Activated CD4-positive, alpha-beta memory T cell treated with anti-CD3 and anti-CD28 coated beads for 36 hours (primary cell): ENCODE data around the gene AGBL3. TPM values are rescaled to one million over a fixed set of nuclear protein-coding genes. Genes with fewer than 3 reads are reported as not detected.
A peak's percentile ranks its signal among the peaks of the same experiment; 100 is the strongest.

ENCODE experiments used
- CTCF ChIA-PET: fragments of 350-600 bp; sonication (Branson Sonifier 250); formaldehyde crosslinking; loops from one replicate; lab custom pipeline; 2021; ENCODE audit warnings: antibody characterized with exemption, inconsistent platforms; lab: Charles Lee
- POLR2A ChIA-PET: fragments of 350-600 bp; sonication (Branson Sonifier 250); formaldehyde crosslinking; loops from one replicate; lab custom pipeline; 2021; ENCODE audit warnings: antibody characterized with exemption; lab: Charles Lee
- DNase-seq: peaks from one replicate; pipeline ENCODE4 v3.0.0-alpha.2; 2020
- H3K27ac Mint-ChIP-seq: one replicate; pipeline ENCODE4 v1.8.0; 2021; ENCODE audit warnings: mixed read lengths
- H3K27me3 Mint-ChIP-seq: one replicate; pipeline ENCODE4 v1.8.0; 2021; ENCODE audit warnings: mixed read lengths
- H3K36me3 Mint-ChIP-seq: one replicate; pipeline ENCODE4 v1.8.0; 2021; ENCODE audit warnings: mixed read lengths
- H3K4me1 Mint-ChIP-seq: one replicate; pipeline ENCODE4 v1.8.0; 2021; ENCODE audit warnings: low read depth, mixed read lengths
- H3K4me3 Mint-ChIP-seq: one replicate; pipeline ENCODE4 v1.8.0; 2021; ENCODE audit warnings: mild to moderate bottlenecking, mixed read lengths
- H3K9me3 Mint-ChIP-seq: one replicate; pipeline ENCODE4 v1.8.0; 2021; ENCODE audit warnings: mixed read lengths
- intact Hi-C: fragments of 100-400 bp; cut with micrococcal nuclease; formaldehyde crosslinking; loops from one replicate; pipeline ENCODE4 v1.15.1; 2023
- total RNA-seq, 2 experiments: library from RNA; stranded (reverse); gene quantifications; one replicate each; pipeline ENCODE4 v1.2.3, GENCODE V29; 2021

The AGBL3 gene
- total RNA-seq, 2 experiments from 2014 or later: 3.3 to 3.4 TPM

DNA sequence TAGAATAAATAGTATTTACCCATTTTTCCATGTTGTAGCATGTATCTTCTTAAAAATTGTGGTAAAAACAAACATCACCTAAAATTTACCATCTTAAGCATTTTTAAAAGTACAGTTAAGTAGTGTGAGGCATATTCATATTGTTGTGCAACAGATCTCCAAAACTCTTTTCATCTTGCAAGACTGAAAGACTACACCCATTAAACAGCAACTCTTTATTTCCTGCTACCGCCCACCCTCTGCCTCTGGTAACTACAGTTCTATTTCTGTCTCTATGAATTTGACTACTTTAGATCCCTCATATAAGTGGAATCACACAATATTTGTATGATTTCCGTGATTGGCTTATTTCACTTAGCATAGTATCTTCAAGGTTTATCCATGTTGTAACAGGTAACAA, 40.0 kb upstream of the AGBL3 start:
- Mint-ChIP-seq H3K27ac (no peak overlapping the region), H3K9me3 (no peaks in the 10 kb centered on the region), H3K27me3 (no peaks in the 10 kb centered on the region), H3K4me1 (peaks cover 6% of the 10 kb centered on the region), H3K36me3 (no peaks in the 10 kb centered on the region), H3K4me3 (no peak overlapping the region)
- ChIA-PET POLR2A (no interaction called here), CTCF (interaction anchor here (1.2 to 1.6 kb wide), 2 partner anchors 256 to 339 kb away, joined by 3 read pairs; no protein-coding TSS in a partner anchor)
- intact Hi-C loops: no loop called here
- peak; percentile 27 for DNase-seq

DNA sequence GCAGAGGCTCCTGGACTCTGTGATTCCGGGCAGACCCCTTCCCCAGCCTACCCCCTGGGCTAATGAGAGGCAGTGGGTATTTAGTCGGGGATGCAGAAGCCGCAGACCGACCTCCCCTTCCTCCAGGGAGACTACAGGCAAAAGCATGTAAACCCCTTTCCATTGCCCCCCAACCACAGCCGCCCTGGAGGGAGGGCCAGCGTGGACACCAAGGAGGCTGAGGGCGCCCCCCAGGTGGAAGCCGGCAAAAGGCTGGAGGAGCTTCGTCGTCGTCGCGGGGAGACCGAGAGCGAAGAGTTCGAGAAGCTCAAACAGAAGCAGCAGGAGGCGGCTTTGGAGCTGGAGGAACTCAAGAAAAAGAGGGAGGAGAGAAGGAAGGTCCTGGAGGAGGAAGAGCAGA, 39.0 kb upstream of the AGBL3 start:
- intact Hi-C loops: no loop called here
- H3K27me3 Mint-ChIP-seq: no peaks in the 10 kb centered on the region
- no peaks in the 10 kb centered on the region for H3K9me3 Mint-ChIP-seq
- H3K4me3 Mint-ChIP-seq: no peak overlapping the region
- peaks cover 6% of the 10 kb centered on the region for H3K4me1 Mint-ChIP-seq
- DNase-seq: no peak
- POLR2A ChIA-PET: no interaction called here
- H3K27ac Mint-ChIP-seq: no peak overlapping the region
- CTCF ChIA-PET: no interaction called here
- no peaks in the 10 kb centered on the region for H3K36me3 Mint-ChIP-seq

DNA sequence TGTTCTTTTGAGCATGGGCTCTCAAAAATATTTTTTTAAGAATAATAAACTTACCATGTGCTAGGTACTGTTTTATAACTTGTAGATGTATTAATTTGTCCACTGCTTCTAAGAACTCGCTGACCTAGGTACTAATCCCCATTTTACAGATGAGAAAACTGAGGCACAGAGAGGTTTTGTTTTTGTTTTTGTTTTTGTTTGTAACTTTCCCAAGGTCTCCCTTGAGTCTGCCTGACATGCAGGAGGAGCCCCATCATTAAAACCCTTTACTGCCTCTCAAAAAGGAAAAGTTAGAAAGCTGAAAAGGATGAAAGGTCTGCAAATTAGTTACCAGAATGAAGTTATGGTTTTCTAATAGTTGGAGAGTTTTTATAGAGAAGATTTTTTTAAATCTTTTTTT, 38.5 kb upstream of the AGBL3 start:
- CTCF ChIA-PET: no interaction called here
- Mint-ChIP-seq H3K27ac (no peak overlapping the region), H3K27me3 (no peaks in the 10 kb centered on the region), H3K4me3 (no peak overlapping the region), H3K36me3 (no peaks in the 10 kb centered on the region), H3K4me1 (peaks cover 6% of the 10 kb centered on the region), H3K9me3 (no peaks in the 10 kb centered on the region)
- intact Hi-C loops: no loop called here
- DNase-seq: no peak
- POLR2A ChIA-PET: no interaction called here

DNA sequence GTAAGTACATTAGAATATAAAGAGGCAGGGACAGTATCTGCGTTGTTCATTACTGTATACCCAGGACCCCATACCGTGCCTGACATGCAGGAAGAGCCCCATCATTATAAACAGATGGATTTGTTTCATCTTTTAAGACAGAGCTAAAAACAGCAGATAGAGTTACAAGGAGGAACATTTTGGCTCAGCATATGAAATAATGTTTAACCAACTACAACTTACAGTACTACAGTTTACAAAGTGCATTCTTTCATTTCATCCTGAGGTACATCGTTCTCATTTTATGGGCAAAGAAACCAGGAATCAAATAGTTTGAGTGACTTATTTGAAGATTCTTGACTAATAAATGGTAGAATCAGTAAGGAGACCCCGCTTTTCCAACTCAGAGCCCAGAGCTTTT, 38.1 kb upstream of the AGBL3 start:
- ChIA-PET CTCF (no interaction called here), POLR2A (no interaction called here)
- no peak for DNase-seq
- Mint-ChIP-seq H3K36me3 (no peaks in the 10 kb centered on the region), H3K9me3 (no peaks in the 10 kb centered on the region), H3K27ac (no peak overlapping the region), H3K27me3 (no peaks in the 10 kb centered on the region), H3K4me3 (no peak overlapping the region), H3K4me1 (peaks cover 6% of the 10 kb centered on the region)
- intact Hi-C loops: no loop called here

DNA sequence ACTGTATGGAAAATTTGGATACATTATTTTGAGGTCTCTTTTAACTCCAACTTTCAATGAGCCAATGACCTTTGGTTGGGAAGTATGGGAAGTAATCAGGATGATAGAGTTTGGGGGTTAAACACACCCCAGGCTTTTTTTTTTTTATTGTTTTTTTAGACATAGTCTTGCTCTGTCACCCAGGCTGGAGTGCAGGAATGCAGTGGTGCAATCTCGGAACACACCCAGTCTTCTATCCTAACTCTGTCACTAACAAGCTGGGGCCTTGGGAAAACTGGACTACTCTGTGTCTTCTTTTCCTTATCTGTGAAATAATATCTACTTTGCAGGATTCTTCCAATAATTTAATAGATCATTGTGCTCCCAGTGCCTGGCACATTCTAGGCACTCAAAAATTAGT, 37.6 kb upstream of the AGBL3 start:
- H3K9me3 Mint-ChIP-seq: no peaks in the 10 kb centered on the region
- no peaks in the 10 kb centered on the region for H3K27me3 Mint-ChIP-seq
- H3K27ac Mint-ChIP-seq: no peak overlapping the region
- peaks cover 6% of the 10 kb centered on the region for H3K4me1 Mint-ChIP-seq
- intact Hi-C loops: no loop called here
- DNase-seq: no peak
- no peak overlapping the region for H3K4me3 Mint-ChIP-seq
- ChIA-PET CTCF (no interaction called here), POLR2A (no interaction called here)
- H3K36me3 Mint-ChIP-seq: no peaks in the 10 kb centered on the region

DNA sequence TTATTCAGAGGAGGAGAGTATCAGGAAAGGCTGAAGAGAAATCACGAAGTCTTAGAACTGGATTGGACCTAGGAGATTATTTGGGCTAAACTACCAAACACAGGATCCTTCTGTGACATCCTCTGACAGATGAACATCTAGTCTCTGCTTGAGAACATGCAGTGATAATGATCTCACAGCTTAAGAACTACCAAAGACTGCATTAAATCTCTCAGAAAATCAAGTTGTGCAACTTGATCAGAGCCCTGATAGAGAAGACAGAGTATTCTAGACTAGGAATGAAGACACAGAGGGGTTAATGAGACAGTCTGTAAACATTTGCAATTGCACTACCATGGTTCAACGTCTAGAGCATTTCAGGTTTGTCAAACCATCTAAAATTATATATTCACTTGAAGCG, 37.1 kb upstream of the AGBL3 start:
- Mint-ChIP-seq H3K36me3 (no peaks in the 10 kb centered on the region), H3K4me1 (peaks cover 6% of the 10 kb centered on the region), H3K27ac (no peak overlapping the region), H3K27me3 (no peaks in the 10 kb centered on the region), H3K9me3 (no peaks in the 10 kb centered on the region), H3K4me3 (no peak overlapping the region)
- intact Hi-C loops: no loop called here
- ChIA-PET POLR2A (no interaction called here), CTCF (no interaction called here)
- DNase-seq: no peak

DNA sequence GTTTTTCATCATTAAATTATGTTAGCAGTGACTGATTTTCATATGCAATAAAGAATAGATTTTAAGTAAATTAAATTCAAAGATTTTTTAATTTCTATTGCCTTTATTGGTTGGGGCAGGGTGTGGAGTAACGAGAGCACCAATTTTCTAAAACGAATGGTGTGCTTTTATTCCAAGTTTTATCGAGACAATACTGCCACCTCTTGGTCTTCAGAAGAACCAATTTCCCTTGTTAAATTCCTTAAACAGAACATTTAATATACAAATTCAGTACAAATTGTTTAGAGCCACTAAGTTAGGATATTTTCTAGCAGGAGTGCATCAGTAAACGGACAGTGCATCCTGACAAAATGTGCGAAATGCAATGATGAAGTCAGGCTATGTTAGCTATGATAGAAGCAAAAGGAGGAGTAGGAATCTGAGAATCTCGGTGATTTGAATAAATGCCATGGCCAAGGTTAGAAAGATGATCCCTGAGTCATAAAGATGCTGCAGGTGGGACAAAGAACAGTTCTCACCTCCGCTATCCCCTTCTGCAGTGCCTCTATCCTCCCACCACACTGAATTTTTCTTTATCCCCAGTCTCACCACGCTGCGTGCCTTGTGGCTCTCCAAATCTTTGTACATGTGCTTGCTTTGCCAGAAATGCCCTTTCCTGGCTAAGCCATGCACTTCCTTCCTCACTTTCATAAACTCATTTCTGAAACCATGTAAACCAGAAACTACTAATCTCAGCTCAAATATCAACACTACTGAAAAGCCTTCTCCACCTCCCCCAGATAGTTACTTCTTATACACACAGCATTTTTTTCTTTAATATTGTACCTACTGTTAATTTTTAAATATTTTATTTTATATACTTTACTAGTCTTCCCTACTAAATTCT, 31.9 kb upstream of the AGBL3 start:
- ChIA-PET POLR2A (no interaction called here), CTCF (interaction anchor here (1.0 to 5.0 kb wide), 7 partner anchors 230 to 495 kb away, joined by 3 to 47 read pairs (median 4); partner anchors contain the start of gene AKR1B1)
- Mint-ChIP-seq H3K36me3 (no peaks in the 10 kb centered on the region), H3K9me3 (no peaks in the 10 kb centered on the region), H3K27ac (no peak overlapping the region), H3K27me3 (no peaks in the 10 kb centered on the region), H3K4me3 (no peak overlapping the region), H3K4me1 (no peaks in the 10 kb centered on the region)
- intact Hi-C loops: loop anchor here (1.0 to 2.0 kb wide), 4 partner anchors 32 to 321 kb away; partner anchors contain the start of gene AGBL3
- no peak for DNase-seq

DNA sequence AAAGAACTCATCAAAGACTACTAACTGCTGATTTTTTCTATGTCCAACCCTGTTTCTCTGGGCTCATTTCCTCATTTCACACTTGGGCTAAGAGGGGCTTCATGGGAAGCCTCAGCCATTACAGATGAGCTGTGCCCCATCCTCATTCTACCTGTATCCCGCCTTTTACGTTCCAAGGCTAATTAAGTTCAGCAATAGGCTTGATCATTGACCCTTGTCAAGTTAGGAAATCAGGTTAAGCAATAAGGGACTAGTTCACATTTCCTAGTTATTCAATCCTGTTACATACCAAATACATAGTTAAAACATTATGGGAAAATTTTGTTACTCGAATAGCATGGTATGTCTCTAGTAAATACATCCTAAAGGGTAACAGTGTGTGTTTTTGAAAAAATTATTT, 29.3 kb upstream of the AGBL3 start:
- Mint-ChIP-seq H3K27me3 (no peaks in the 10 kb centered on the region), H3K36me3 (no peaks in the 10 kb centered on the region), H3K4me3 (no peak overlapping the region), H3K27ac (no peak overlapping the region), H3K4me1 (no peaks in the 10 kb centered on the region), H3K9me3 (no peaks in the 10 kb centered on the region)
- POLR2A ChIA-PET: no interaction called here
- CTCF ChIA-PET: interaction anchor here (0.6 to 1.3 kb wide), 5 partner anchors 29 to 347 kb away, joined by 3 to 5 read pairs (median 3); partner anchors contain the start of gene AGBL3
- DNase-seq: no peak
- intact Hi-C loops: no loop called here

DNA sequence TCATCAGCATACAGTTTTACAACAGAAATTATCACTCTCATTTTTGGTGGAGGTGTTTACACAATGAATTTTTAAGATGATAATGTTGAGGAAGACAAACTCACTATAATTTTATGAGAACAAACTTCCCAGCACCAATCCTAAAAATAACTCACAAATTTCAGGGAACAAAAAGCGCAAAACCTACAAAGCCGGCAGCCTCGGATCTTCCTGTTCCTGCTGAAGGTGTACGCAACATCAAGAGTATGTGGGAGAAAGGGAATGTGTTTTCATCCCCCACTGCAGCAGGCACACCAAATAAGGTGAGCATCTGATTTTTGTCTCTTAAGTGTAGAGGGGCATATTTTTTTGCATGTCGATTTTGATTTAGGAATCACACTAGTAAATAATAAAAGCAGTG, 26.5 kb upstream of the AGBL3 start:
- Mint-ChIP-seq H3K27ac (no peak overlapping the region), H3K27me3 (peaks cover 4% of the 10 kb centered on the region), H3K9me3 (no peaks in the 10 kb centered on the region), H3K36me3 (no peaks in the 10 kb centered on the region), H3K4me1 (no peaks in the 10 kb centered on the region), H3K4me3 (no peak overlapping the region)
- intact Hi-C loops: no loop called here
- CTCF ChIA-PET: interaction anchor here (1.3 to 1.5 kb wide), 2 partner anchors 26 to 327 kb away, joined by 5 to 7 read pairs; partner anchors contain the start of gene AGBL3
- no peak for DNase-seq
- POLR2A ChIA-PET: no interaction called here

DNA sequence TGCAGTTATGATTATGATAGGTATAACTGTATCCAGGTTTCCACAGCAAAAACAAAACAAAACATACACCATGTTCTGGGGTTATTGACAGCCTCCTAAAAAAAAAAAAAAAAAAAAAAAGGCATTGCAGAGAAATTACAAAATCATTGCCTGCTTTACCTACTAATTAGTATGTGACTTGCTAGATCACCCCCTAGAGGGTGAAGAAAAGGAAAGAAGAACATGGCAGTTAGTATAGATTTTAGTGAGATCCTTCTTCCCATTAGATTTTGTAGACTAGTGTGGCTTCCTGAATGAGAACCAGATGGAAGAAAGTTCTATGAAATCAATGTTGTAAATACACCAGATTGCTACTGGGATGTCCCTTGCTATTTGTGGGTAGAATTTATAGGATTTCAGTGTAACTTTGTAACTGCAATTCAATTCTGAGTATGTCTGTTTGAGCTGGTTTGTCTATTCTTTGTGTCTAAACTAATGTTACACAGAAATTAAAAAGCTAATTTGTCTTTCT, 24.0 kb upstream of the AGBL3 start:
- CTCF ChIA-PET: interaction anchor here (1.0 to 1.2 kb wide), 2 partner anchors 172 to 272 kb away, joined by 3 read pairs; no protein-coding TSS in a partner anchor
- intact Hi-C loops: no loop called here
- H3K4me3 Mint-ChIP-seq: no peak overlapping the region
- POLR2A ChIA-PET: no interaction called here
- no peaks in the 10 kb centered on the region for H3K4me1 Mint-ChIP-seq
- peaks cover 5% of the 10 kb centered on the region for H3K27me3 Mint-ChIP-seq
- no peaks in the 10 kb centered on the region for H3K9me3 Mint-ChIP-seq
- H3K36me3 Mint-ChIP-seq: no peaks in the 10 kb centered on the region
- DNase-seq: no peak
- H3K27ac Mint-ChIP-seq: no peak overlapping the region

DNA sequence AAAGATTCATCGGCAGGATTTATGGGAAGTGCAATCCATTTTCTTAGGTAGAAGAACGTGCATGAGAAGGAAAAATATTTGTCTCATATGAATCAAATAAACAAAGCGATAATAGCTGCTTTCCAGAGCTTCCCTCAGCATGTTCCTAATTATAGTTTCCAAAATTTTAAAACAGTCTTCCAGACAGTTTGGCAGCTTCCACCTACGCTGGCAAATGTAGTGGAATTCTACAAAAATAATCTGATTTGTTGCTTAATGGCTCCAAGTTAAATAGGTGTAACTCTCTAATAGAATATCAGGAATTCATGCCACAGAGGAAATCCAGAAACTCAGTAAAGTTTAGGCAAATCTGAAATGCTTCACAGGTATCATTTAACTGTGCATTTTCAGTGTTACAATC, 23.3 kb upstream of the AGBL3 start:
- Mint-ChIP-seq H3K4me3 (no peak overlapping the region), H3K27me3 (peaks cover 5% of the 10 kb centered on the region), H3K27ac (no peak overlapping the region), H3K36me3 (no peaks in the 10 kb centered on the region), H3K4me1 (no peaks in the 10 kb centered on the region), H3K9me3 (no peaks in the 10 kb centered on the region)
- ChIA-PET POLR2A (no interaction called here), CTCF (interaction anchor here (1.0 to 1.2 kb wide), 2 partner anchors 173 to 273 kb away, joined by 3 read pairs; no protein-coding TSS in a partner anchor)
- intact Hi-C loops: no loop called here
- DNase-seq: no peak

DNA sequence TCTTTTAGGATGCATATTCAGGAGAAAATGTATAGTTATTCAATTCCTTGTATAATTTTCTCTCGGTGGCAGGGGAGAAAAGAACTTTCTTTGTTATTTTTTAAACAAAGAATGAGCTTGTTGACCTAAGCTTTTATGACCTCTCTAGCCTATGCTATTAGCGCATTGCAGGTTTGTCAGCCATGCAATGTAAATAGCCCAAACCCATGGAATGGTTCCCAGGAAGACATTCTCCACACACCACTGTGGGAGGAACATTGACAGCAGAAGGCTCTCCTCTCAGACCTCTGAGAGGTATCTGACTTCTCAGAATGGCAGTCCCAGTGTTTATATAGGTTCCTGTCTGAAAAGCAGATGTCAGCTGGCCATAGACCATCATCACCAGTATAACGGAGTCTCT, 19.6 kb upstream of the AGBL3 start:
- Mint-ChIP-seq H3K4me3 (no peak overlapping the region), H3K36me3 (no peaks in the 10 kb centered on the region), H3K27me3 (peaks cover 5% of the 10 kb centered on the region), H3K4me1 (no peaks in the 10 kb centered on the region), H3K9me3 (no peaks in the 10 kb centered on the region), H3K27ac (no peak overlapping the region)
- POLR2A ChIA-PET: no interaction called here
- DNase-seq: no peak
- intact Hi-C loops: no loop called here
- CTCF ChIA-PET: no interaction called here
